DOHH2 (cell line): ENCODE data around the gene RCVRN.

ENCODE experiments used
- H3F3A ChIP-seq: fragments of 200-600 bp; sonication (generic), shearing (Covaris generic); 2 replicates; pipeline ENCODE4 v1.6.0; 2016; ENCODE audit warnings: antibody characterized with exemption, mild to moderate bottlenecking; ENCODE audit not compliant: control insufficient read depth, insufficient read depth
- H3K27ac ChIP-seq: fragments of 200-600 bp; sonication (generic); 2 replicates; pipeline ENCODE4 v1.5.1; 2014; ENCODE audit warnings: low read depth, mild to moderate bottlenecking, low read length, moderate library complexity
- H3K27me3 ChIP-seq: fragments of 200-600 bp; sonication (generic); 2 replicates; pipeline ENCODE4 v1.6.1; 2014; ENCODE audit warnings: mild to moderate bottlenecking, low read length, mixed read lengths; ENCODE audit not compliant: control insufficient read depth
- H3K36me3 ChIP-seq: fragments of 200-600 bp; sonication (generic); 2 replicates; pipeline ENCODE4 v1.6.1; 2014; ENCODE audit warnings: mild to moderate bottlenecking, low read length, moderate library complexity, mixed read lengths; ENCODE audit not compliant: control insufficient read depth
- H3K4me1 ChIP-seq: fragments of 200-600 bp; sonication (generic); 2 replicates; pipeline ENCODE4 v1.6.1; 2014; ENCODE audit warnings: mild to moderate bottlenecking, low read length, mixed read lengths; ENCODE audit not compliant: control insufficient read depth
- H3K4me2 ChIP-seq: fragments of 200-600 bp; sonication (generic); 2 replicates; pipeline ENCODE4 v1.6.0; 2014; ENCODE audit warnings: mild to moderate bottlenecking, low read length, moderate library complexity
- H3K4me3 ChIP-seq: fragments of 200-600 bp; sonication (generic); 2 replicates; pipeline ENCODE4 v1.5.1; 2014; ENCODE audit warnings: mild to moderate bottlenecking, low read length, mixed read lengths
- H3K79me2 ChIP-seq: fragments of 200-600 bp; sonication (generic); 2 replicates; pipeline ENCODE4 v1.6.1; 2014; ENCODE audit warnings: mild to moderate bottlenecking, low read length, mixed read lengths; ENCODE audit not compliant: control insufficient read depth
- H3K9me2 ChIP-seq: fragments of 200-600 bp; sonication (generic); replicated peaks from 2 replicates; pipeline ENCODE4 v1.6.1; 2014; ENCODE audit warnings: mild to moderate bottlenecking, low read length, mixed read lengths; ENCODE audit not compliant: control insufficient read depth
- H3K9me3 ChIP-seq: fragments of 200-600 bp; sonication (generic); 2 replicates; pipeline ENCODE4 v1.6.1; 2014; ENCODE audit warnings: antibody characterized with exemption, low read length, mixed read lengths; ENCODE audit not compliant: control insufficient read depth, insufficient read depth
- H4K20me1 ChIP-seq: fragments of 200-600 bp; sonication (generic); 2 replicates; pipeline ENCODE4 v1.6.0; 2014; ENCODE audit warnings: low read depth, mild to moderate bottlenecking, antibody characterized with exemption, low read length, moderate library complexity; ENCODE audit not compliant: control insufficient read depth, insufficient read depth
- CTCF ChIP-seq: fragments of 200-600 bp; sonication (generic); IDR thresholded peaks from one replicate; pipeline ENCODE4 v1.5.1; 2014; ENCODE audit warnings: antibody characterized with exemption, mild to moderate bottlenecking, low read depth, low read length; ENCODE audit not compliant: poor library complexity, severe bottlenecking
- EZH2phosphoT487 ChIP-seq: fragments of 200-600 bp; sonication (generic); IDR thresholded peaks from 2 replicates; pipeline ENCODE4 v1.6.1; 2017; ENCODE audit warnings: borderline replicate concordance, mild to moderate bottlenecking, antibody characterized with exemption, low read length, moderate library complexity, mixed read lengths

The RCVRN gene

GRCh38 chr17:9900784-9901183 lies 4.3 kb downstream of the RCVRN start:
- Histone ChIP-seq H3K4me2 (no peak overlapping the region), H3K27ac (no peak overlapping the region), H3K4me1 (no peaks in the 10 kb centered on the region), H3K9me2 (no peaks in the 10 kb centered on the region), H4K20me1 (no peaks in the 10 kb centered on the region), H3K4me3 (no peak overlapping the region), H3K36me3 (no peaks in the 10 kb centered on the region), H3F3A (no peaks in the 10 kb centered on the region), H3K79me2 (no peaks in the 10 kb centered on the region), H3K27me3 (no peaks in the 10 kb centered on the region), H3K9me3 (no peaks in the 10 kb centered on the region)
- TF ChIP-seq CTCF (no peak), EZH2phosphoT487 (no peak)

- no peak overlapping the region for H3K4me3 ChIP-seq
- TF ChIP-seq EZH2phosphoT487 (no peak), CTCF (no peak)
Measured at GRCh38 chr17:9900044-9900594, 5.0 kb downstream of the RCVRN start.

GRCh38 chr17:9899280-9900043 lies 5.6 kb downstream of the RCVRN start:
- no peak for TF ChIP-seq EZH2phosphoT487
- no peak for TF ChIP-seq CTCF
- Histone ChIP-seq H3K4me1 (no peaks in the 10 kb centered on the region), H3K79me2 (no peaks in the 10 kb centered on the region), H3K36me3 (no peaks in the 10 kb centered on the region), H3K9me3 (no peaks in the 10 kb centered on the region), H4K20me1 (no peaks in the 10 kb centered on the region), H3K27ac (no peak overlapping the region), H3F3A (no peaks in the 10 kb centered on the region), H3K4me3 (no peak overlapping the region), H3K9me2 (no peaks in the 10 kb centered on the region), H3K4me2 (no peak overlapping the region), H3K27me3 (no peaks in the 10 kb centered on the region)

More at GRCh38 chr17:9900044-9900594, 5.0 kb downstream of the RCVRN start:
- Histone ChIP-seq H3K36me3 (no peaks in the 10 kb centered on the region), H3K4me1 (no peaks in the 10 kb centered on the region), H4K20me1 (no peaks in the 10 kb centered on the region), H3K79me2 (no peaks in the 10 kb centered on the region), H3K9me2 (no peaks in the 10 kb centered on the region), H3K27me3 (no peaks in the 10 kb centered on the region), H3K4me2 (no peak overlapping the region), H3K27ac (no peak overlapping the region), H3F3A (no peaks in the 10 kb centered on the region), H3K9me3 (no peaks in the 10 kb centered on the region)
